Nephron (organoid): ENCODE data around the gene WNT7B.

Experiments used
- H3K27ac Mint-ChIP-seq, 3 experiments: 2 replicates each; pipeline ENCODE4 v1.8.0; 2020; ENCODE audit warnings: mixed read lengths in 3 of 3, mild to moderate bottlenecking in 2 of 3, moderate library complexity in 1 of 3
- H3K27me3 Mint-ChIP-seq: 2 replicates; pipeline ENCODE4 v1.8.0; 2021; ENCODE audit warnings: low read depth, mild to moderate bottlenecking, moderate library complexity, mixed read lengths
- H3K36me3 Mint-ChIP-seq: 2 replicates; pipeline ENCODE4 v1.8.0; 2020; ENCODE audit warnings: low read depth, mixed read lengths
- H3K4me1 Mint-ChIP-seq: 2 replicates; pipeline ENCODE4 v1.8.0; 2020; ENCODE audit warnings: mixed read lengths
- H3K4me3 Mint-ChIP-seq, 3 experiments: 2 replicates each; pipeline ENCODE4 v1.8.0; 2020; ENCODE audit warnings: mild to moderate bottlenecking in 3 of 3, mixed read lengths in 3 of 3, moderate library complexity in 2 of 3
- H3K9me3 Mint-ChIP-seq: 2 replicates; pipeline ENCODE4 v1.8.0; 2020; ENCODE audit warnings: mixed read lengths
- TF ChIP-seq, protein P1 (sequence below), 3 experiments: fragments of 200-600 bp; sonication (generic); IDR thresholded peaks; one replicate each; pipeline ENCODE4 v1.5.0; 2021; ENCODE audit warnings: antibody characterized with exemption in 3 of 3; ENCODE audit not compliant: unreplicated experiment in 3 of 3

WNT7B gene

GRCh38 chr22:45987136-45987861 lies 10.3 kb upstream of the WNT7B start:
- no peak overlapping the region for H3K27ac Mint-ChIP-seq
- H3K36me3 Mint-ChIP-seq = no peaks in the 10 kb centered on the region
- H3K9me3 Mint-ChIP-seq = no peaks in the 10 kb centered on the region
- peaks cover 4% of the 10 kb centered on the region for H3K4me1 Mint-ChIP-seq
- TF ChIP-seq, protein P1, sequence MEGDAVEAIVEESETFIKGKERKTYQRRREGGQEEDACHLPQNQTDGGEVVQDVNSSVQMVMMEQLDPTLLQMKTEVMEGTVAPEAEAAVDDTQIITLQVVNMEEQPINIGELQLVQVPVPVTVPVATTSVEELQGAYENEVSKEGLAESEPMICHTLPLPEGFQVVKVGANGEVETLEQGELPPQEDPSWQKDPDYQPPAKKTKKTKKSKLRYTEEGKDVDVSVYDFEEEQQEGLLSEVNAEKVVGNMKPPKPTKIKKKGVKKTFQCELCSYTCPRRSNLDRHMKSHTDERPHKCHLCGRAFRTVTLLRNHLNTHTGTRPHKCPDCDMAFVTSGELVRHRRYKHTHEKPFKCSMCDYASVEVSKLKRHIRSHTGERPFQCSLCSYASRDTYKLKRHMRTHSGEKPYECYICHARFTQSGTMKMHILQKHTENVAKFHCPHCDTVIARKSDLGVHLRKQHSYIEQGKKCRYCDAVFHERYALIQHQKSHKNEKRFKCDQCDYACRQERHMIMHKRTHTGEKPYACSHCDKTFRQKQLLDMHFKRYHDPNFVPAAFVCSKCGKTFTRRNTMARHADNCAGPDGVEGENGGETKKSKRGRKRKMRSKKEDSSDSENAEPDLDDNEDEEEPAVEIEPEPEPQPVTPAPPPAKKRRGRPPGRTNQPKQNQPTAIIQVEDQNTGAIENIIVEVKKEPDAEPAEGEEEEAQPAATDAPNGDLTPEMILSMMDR (IDR thresholded peaks at IDR 0.05; ENCODE audit: unreplicated experiment in 3 of 3) = no peak
- no peak overlapping the region for H3K4me3 Mint-ChIP-seq
- peaks cover 21% of the 10 kb centered on the region for H3K27me3 Mint-ChIP-seq

DNA sequence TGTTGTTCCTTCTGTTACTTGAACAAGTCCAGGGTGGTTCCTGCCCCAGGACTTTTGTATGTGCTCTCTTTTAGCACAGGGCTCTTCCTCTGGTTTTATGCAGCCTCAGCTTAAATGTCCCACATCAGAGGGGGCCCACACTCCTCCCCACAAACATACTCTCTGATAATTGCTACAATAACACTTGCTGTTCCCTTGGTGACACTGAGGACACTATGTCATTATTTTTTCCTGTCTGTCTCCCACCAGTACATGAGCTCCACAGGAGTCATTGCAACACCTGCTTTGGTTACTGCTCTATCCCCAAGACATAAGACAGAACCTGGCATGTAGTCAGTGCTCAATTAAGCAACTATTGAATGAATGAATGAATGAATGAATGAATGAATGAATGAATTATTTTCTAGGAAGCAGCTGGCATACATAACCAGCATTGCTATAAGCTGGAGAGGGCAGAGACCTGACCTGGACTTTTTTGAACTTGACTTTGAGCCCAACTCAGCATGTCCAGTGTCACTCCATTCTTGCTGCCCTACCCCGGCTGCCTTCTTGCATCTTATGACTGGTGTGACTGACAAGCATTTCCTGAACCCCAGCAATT lies 7.5 kb upstream of the WNT7B start:
- Mint-ChIP-seq H3K36me3 (no peaks in the 10 kb centered on the region), H3K9me3 (no peaks in the 10 kb centered on the region), H3K27me3 (peaks cover 19% of the 10 kb centered on the region), H3K4me1 (no peaks in the 10 kb centered on the region), H3K27ac (no peak overlapping the region), H3K4me3 (no peak overlapping the region)
- TF ChIP-seq, protein P1 (IDR thresholded peaks at IDR 0.05; ENCODE audit: unreplicated experiment in 3 of 3) = no peak

GRCh38 chr22:45983797-45984196 lies 6.8 kb upstream of the WNT7B start:
- TF ChIP-seq, protein P1 (IDR thresholded peaks at IDR 0.05; ENCODE audit: unreplicated experiment in 3 of 3) = no peak
- Mint-ChIP-seq H3K27me3 (peaks cover 15% of the 10 kb centered on the region), H3K27ac (no peak overlapping the region), H3K4me1 (no peaks in the 10 kb centered on the region), H3K4me3 (no peak overlapping the region), H3K9me3 (no peaks in the 10 kb centered on the region), H3K36me3 (no peaks in the 10 kb centered on the region)

GRCh38 chr22:45980761-45981160 lies 3.8 kb upstream of the WNT7B start:
- Mint-ChIP-seq H3K27ac (no peak overlapping the region), H3K4me1 (no peaks in the 10 kb centered on the region)
- TF ChIP-seq, protein P1 (IDR thresholded peaks at IDR 0.05; ENCODE audit: unreplicated experiment in 3 of 3) = no peak

GRCh38 chr22:45980268-45980570 lies 3.3 kb upstream of the WNT7B start:
- TF ChIP-seq, protein P1 (IDR thresholded peaks at IDR 0.05; ENCODE audit: unreplicated experiment in 3 of 3) = no peak
- Mint-ChIP-seq H3K4me1 (no peaks in the 10 kb centered on the region), H3K27ac (no peak overlapping the region), H3K27me3 (peaks cover 29% of the 10 kb centered on the region), H3K4me3 (no peak overlapping the region), H3K36me3 (no peaks in the 10 kb centered on the region), H3K9me3 (no peaks in the 10 kb centered on the region)

More at GRCh38 chr22:45980761-45981160, 3.8 kb upstream of the WNT7B start:
- H3K36me3 Mint-ChIP-seq = no peaks in the 10 kb centered on the region
- no peak overlapping the region for H3K4me3 Mint-ChIP-seq
- H3K9me3 Mint-ChIP-seq = no peaks in the 10 kb centered on the region
- H3K27me3 Mint-ChIP-seq = peaks cover 28% of the 10 kb centered on the region

- Mint-ChIP-seq H3K27ac (no peak overlapping the region), H3K4me1 (peaks cover 9% of the 10 kb centered on the region), H3K36me3 (no peaks in the 10 kb centered on the region), H3K4me3 (peak overlapping the region; percentile 64 to 71 (median 68)), H3K27me3 (peaks cover 48% of the 10 kb centered on the region), H3K9me3 (no peaks in the 10 kb centered on the region)
- TF ChIP-seq, protein P1 (IDR thresholded peaks at IDR 0.05; ENCODE audit: unreplicated experiment in 3 of 3) = no peak
Measured at GRCh38 chr22:45978275-45978713, 1.3 kb upstream of the WNT7B start.
